ENCODE measurements around the gene NKIRAS2.

DNA sequence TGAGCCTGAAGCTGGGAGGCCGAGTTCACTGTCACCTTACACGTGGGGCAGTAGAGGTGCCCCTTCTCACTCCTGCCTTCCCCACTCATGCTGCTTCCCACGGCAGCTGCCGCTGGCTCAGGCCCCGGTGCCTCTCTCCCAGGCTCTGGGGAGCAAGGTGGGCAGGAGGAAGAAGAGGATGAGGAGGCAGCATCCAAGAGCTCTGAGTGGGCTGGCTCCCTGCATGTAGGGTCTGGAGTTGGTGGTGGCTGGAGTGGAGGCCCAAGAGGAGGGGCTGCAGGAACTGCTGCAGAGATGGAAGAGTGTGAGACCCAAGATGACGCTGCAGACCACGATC lies 8.9 kb downstream of the NKIRAS2 start:
- TF ChIP-seq CTCF (conservative IDR thresholded peaks at IDR 0.05 in 1 of 2, IDR thresholded peaks at IDR 0.05 in 1 of 2; ENCODE audit: low read depth in 1 of 2, low read length in 2 of 2) (no peak), EZH2 (IDR thresholded peaks at IDR 0.05; ENCODE audit: low read length, missing control alignments) (no peak)
